ENCODE results near the gene AGT. TPM values are rescaled to one million over a fixed set of nuclear protein-coding genes. Genes with fewer than 3 reads are reported as not detected.

AGT gene
- total and polyA plus RNA-seq, 7 donors, result 9.2 to 187 (median 38.0) TPM

- no peak for ATAC-seq
- DNase-seq, result no peak
- no peak overlapping the region for H3K4me3 ChIP-seq
- no peaks in the 10 kb centered on the region for H3K36me3 ChIP-seq (ENCODE audit: insufficient read depth in 1 of 2, low read depth in 1 of 2)
- peaks cover 3% of the 10 kb centered on the region for H3K4me1 ChIP-seq
- TF ChIP-seq CTCF (IDR thresholded peaks at IDR 0.05), result no peak
- no peaks in the 10 kb centered on the region for H3K9me3 ChIP-seq
- intact Hi-C loops (cut with DNase I), result no loop called here
- no peaks in the 10 kb centered on the region for H3K27me3 ChIP-seq (ENCODE audit: insufficient read depth in 3 of 3, low read length in 2 of 3)
- no peak overlapping the region for H3K27ac ChIP-seq
- 38 to 55% (median 43%) methylated on average over 8 of the region's 8 CpGs for WGBS, 3 donors
Measured at GRCh38 chr1:230758709-230759368, 44.9 kb upstream of the AGT start.

GRCh38 chr1:230757856-230758708 is 44.2 kb upstream of the AGT start:
- 58 to 79% (median 76%) methylated on average over 16 of the region's 16 CpGs for WGBS, 3 donors
- Histone ChIP-seq H3K27me3 (ENCODE audit: insufficient read depth in 3 of 3, low read length in 2 of 3) (no peaks in the 10 kb centered on the region), H3K36me3 (ENCODE audit: insufficient read depth in 1 of 2, low read depth in 1 of 2) (no peaks in the 10 kb centered on the region), H3K27ac (no peak overlapping the region), H3K4me1 (peaks cover 8% of the 10 kb centered on the region), H3K9me3 (no peaks in the 10 kb centered on the region), H3K4me3 (no peak overlapping the region)
- ATAC-seq, result no peak
- no peak for DNase-seq
- intact Hi-C loops (cut with DNase I), result no loop called here
- no peak for TF ChIP-seq CTCF (IDR thresholded peaks at IDR 0.05)

- H3K27ac ChIP-seq, result no peak overlapping the region
- H3K9me3 ChIP-seq, result no peaks in the 10 kb centered on the region
- H3K4me1 ChIP-seq, result peaks cover 8% of the 10 kb centered on the region
- no peaks in the 10 kb centered on the region for H3K27me3 ChIP-seq (ENCODE audit: insufficient read depth in 3 of 3, low read length in 2 of 3)
- intact Hi-C loops (cut with DNase I), result no loop called here
- peak; percentile 79 to 86 (median 82) for ATAC-seq
- no peaks in the 10 kb centered on the region for H3K36me3 ChIP-seq (ENCODE audit: insufficient read depth in 1 of 2, low read depth in 1 of 2)
- H3K4me3 ChIP-seq, result no peak overlapping the region
- no peak for TF ChIP-seq CTCF (IDR thresholded peaks at IDR 0.05)
- WGBS, 3 donors, result 19 to 27% (median 23%) methylated on average over 3 of the region's 3 CpGs
- peak in 1 of 2 donors; percentile 53 for DNase-seq
Measured at GRCh38 chr1:230754796-230755195, 40.9 kb upstream of the AGT start.

- ATAC-seq (peak; percentile 46 to 76 (median 55)), DNase-seq (no peak)
- no peak overlapping the region for H3K4me3 ChIP-seq
- H3K4me1 ChIP-seq, result peaks cover 8% of the 10 kb centered on the region
- TF ChIP-seq CTCF (IDR thresholded peaks at IDR 0.05), result no peak
- intact Hi-C loops (cut with DNase I), result no loop called here
- no peak overlapping the region for H3K27ac ChIP-seq
- no peaks in the 10 kb centered on the region for H3K27me3 ChIP-seq (ENCODE audit: insufficient read depth in 3 of 3, low read length in 2 of 3)
- H3K36me3 ChIP-seq (ENCODE audit: insufficient read depth in 1 of 2, low read depth in 1 of 2), result no peaks in the 10 kb centered on the region
- no peaks in the 10 kb centered on the region for H3K9me3 ChIP-seq
- WGBS, 3 donors, result 31 to 43% (median 33%) methylated on average over 23 to 24 of the region's 24 CpGs
Measured at GRCh38 chr1:230753586-230754251, 39.8 kb upstream of the AGT start.
